Measurements from ENCODE around the gene USH1C.

The USH1C gene

DNA sequence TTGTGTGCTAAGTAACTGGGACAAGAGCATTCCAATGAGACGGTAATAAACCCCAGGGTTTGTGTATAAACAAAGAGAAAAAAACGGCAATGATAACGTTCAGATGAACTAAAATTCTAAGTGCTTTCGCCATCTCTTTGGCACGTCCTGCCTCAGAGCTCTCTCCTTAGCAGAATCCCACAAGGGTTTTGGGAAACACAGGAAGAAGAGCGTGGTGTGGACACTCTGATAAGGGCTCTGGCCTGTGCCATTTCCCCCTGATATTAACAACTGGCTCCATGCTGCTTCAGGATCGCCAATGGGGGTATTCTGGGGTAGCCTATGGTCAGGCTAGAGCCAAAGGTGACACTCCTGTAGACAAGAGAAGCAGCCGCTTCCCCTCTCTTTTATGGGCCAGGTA lies 85.9 kb downstream of the USH1C start:
- TF ChIP-seq, protein P1, sequence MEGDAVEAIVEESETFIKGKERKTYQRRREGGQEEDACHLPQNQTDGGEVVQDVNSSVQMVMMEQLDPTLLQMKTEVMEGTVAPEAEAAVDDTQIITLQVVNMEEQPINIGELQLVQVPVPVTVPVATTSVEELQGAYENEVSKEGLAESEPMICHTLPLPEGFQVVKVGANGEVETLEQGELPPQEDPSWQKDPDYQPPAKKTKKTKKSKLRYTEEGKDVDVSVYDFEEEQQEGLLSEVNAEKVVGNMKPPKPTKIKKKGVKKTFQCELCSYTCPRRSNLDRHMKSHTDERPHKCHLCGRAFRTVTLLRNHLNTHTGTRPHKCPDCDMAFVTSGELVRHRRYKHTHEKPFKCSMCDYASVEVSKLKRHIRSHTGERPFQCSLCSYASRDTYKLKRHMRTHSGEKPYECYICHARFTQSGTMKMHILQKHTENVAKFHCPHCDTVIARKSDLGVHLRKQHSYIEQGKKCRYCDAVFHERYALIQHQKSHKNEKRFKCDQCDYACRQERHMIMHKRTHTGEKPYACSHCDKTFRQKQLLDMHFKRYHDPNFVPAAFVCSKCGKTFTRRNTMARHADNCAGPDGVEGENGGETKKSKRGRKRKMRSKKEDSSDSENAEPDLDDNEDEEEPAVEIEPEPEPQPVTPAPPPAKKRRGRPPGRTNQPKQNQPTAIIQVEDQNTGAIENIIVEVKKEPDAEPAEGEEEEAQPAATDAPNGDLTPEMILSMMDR (conservative IDR thresholded peaks at IDR 0.05) = no peak
- no peak for TF ChIP-seq ZFX (IDR thresholded peaks at IDR 0.05)
- no peak overlapping the region for H3K27ac ChIP-seq

DNA sequence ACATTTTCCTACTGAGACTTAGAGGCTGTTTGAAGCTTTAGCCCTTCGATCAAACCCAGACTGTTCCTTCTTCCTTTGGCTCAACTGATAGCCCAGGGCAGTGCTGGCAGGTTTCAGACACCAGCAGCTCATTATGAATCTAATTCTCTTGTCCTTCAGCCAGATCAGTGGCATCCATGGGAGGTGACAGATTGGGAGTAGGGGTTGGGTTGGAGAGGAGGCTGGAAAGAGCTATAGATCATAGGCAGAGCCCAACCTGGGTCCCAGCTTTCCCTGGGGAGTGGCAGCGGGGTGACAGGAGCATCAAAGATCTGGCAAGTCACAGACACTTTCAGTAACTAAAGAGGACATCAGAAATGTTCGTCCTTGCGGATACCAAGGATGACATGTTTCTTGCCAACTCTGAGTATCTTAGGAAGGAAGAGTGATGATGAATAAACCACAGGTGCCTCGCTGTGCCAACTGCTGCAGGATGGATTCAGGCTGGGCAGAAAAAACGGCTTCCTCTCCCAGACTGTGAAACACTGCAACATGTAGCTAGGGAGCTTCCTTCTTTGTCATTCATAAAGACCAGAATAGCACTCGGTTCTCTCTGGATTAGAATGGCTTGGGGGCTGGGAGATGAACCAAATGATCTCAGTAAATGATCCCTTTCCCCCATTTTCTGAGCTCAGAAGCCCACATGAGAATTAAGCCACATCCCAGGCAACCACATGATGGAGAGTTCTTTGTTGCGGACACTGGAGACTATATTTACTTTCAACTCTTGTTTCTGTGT lies 86.6 kb downstream of the USH1C start:
- no peak overlapping the region for H3K27ac ChIP-seq
- TF ChIP-seq, protein P1 (conservative IDR thresholded peaks at IDR 0.05) = no peak
- no peak for TF ChIP-seq ZFX (IDR thresholded peaks at IDR 0.05)

DNA sequence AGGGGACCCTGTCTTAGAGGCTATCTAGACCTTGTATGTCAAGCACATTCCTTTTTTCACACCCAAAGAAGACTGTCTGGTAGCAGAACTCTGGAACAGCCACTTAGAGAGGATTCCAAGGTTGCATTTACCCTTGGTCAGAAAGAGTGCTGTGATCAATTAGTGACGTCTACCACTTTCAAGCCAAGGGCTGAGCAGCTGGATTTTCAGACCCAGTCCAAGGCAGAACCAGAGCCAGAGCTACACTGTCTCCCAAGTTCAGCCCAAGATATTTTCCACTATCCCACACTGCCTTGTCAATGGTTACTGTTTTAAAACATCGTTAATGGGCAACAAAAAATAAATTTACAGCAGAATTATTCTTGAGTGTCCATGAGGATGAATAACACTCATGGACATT lies 91.5 kb downstream of the USH1C start:
- TF ChIP-seq ZFX (IDR thresholded peaks at IDR 0.05) = no peak
- TF ChIP-seq, protein P1 (conservative IDR thresholded peaks at IDR 0.05) = no peak
- no peak overlapping the region for H3K27ac ChIP-seq

GRCh38 chr11:17449158-17449557 lies 95.1 kb downstream of the USH1C start:
- no peak overlapping the region for H3K27ac ChIP-seq
- no peak for TF ChIP-seq ZFX (IDR thresholded peaks at IDR 0.05)
- TF ChIP-seq, protein P1 (conservative IDR thresholded peaks at IDR 0.05) = no peak

DNA sequence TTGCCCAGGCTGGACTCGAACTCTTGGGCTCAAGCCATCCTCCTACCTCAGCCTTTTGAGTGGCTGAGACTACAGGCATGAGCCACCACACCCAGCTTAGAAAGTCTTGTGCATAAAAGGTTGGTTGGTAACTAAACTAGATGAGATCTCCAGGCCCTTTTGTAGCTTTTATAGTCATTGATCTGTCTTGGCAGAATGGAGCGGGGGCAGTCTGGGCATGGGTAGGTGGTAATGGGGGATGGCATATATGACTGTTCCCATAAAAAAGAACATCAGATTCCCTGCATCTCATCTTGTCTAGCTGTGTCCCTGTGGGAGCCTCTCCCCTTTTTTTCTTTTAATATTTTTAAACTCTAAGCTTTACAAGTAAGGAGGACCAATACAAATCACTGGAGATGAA lies 97.7 kb downstream of the USH1C start:
- TF ChIP-seq, protein P1 (conservative IDR thresholded peaks at IDR 0.05) = no peak
- TF ChIP-seq ZFX (IDR thresholded peaks at IDR 0.05) = no peak
- no peak overlapping the region for H3K27ac ChIP-seq

DNA sequence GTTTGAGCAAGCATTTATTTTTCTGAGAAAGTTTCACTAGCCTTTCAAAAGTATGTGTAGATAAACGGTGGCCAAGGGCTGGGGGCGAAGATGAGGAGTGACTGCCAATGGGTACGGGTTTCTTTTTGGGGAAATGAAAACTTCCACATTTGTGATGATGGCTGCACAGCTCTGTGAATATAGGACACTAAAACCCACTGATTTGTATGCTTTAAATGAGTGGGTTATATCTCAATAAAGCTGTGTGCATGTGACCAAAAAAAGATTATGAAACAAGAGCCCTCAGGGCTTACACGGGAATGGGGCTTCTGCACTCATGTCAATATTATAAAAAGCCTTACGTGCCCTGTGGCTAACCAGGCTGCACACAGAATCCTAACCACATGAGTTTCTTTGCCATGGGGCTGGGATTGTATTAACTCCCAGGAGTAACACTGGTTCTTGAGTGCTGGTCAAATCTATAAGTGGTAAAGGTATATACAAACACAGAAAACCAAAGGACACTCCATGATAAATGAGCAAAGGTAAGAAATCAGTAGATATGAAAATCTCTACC lies 98.9 kb downstream of the USH1C start:
- H3K27ac ChIP-seq = no peak overlapping the region
- no peak for TF ChIP-seq ZFX (IDR thresholded peaks at IDR 0.05)
- TF ChIP-seq, protein P1 (conservative IDR thresholded peaks at IDR 0.05) = no peak

GRCh38 chr11:17443926-17444690 lies 100.1 kb downstream of the USH1C start:
- TF ChIP-seq, protein P1 (conservative IDR thresholded peaks at IDR 0.05) = no peak
- TF ChIP-seq ZFX (IDR thresholded peaks at IDR 0.05) = no peak
- H3K27ac ChIP-seq = no peak overlapping the region

All from C4-2B (cell line).